Measurements from ENCODE around the gene STX3.

DNA sequence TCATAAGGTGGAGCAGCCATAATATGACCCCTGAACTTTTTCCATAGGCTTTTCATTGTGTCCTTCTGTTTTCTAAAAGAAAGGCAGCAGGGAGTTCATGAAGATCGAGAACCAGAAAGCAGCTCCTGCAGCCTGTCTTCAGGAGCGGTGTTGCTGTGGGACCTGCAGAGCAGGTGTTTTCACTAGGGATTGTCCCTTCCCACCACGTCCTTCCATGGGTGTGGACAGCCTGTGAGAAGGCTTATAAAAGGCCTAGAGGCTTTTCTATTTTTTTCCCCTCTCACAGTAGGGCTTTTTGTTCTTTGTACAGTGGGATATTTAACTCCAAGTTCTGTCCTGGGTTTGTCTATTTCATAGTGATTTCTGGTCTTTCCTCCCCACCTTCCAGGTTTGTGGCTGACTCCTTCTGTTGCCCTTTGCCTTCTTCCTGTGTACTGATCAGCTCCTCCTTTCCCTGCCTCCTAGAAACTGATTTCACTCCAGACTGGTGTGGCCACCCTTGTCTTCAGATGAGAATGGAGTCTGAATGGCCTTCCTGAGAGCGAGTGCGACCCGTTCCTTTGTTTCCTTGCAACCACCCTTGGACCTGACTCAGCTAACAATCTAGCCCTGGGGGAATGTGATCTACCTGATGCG, 45.3 kb downstream of the STX3 start:
- TF ChIP-seq, protein P1, sequence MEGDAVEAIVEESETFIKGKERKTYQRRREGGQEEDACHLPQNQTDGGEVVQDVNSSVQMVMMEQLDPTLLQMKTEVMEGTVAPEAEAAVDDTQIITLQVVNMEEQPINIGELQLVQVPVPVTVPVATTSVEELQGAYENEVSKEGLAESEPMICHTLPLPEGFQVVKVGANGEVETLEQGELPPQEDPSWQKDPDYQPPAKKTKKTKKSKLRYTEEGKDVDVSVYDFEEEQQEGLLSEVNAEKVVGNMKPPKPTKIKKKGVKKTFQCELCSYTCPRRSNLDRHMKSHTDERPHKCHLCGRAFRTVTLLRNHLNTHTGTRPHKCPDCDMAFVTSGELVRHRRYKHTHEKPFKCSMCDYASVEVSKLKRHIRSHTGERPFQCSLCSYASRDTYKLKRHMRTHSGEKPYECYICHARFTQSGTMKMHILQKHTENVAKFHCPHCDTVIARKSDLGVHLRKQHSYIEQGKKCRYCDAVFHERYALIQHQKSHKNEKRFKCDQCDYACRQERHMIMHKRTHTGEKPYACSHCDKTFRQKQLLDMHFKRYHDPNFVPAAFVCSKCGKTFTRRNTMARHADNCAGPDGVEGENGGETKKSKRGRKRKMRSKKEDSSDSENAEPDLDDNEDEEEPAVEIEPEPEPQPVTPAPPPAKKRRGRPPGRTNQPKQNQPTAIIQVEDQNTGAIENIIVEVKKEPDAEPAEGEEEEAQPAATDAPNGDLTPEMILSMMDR (IDR thresholded peaks at IDR 0.05) = no peak
- TF ChIP-seq EZH2phosphoT487 (IDR thresholded peaks at IDR 0.05) = no peak
- TF ChIP-seq EZH2 (IDR thresholded peaks at IDR 0.05) = no peak

Measured in neural progenitor cell (in vitro differentiated cells).